ENCODE data around the gene CNOT8.

The CNOT8 gene

DNA sequence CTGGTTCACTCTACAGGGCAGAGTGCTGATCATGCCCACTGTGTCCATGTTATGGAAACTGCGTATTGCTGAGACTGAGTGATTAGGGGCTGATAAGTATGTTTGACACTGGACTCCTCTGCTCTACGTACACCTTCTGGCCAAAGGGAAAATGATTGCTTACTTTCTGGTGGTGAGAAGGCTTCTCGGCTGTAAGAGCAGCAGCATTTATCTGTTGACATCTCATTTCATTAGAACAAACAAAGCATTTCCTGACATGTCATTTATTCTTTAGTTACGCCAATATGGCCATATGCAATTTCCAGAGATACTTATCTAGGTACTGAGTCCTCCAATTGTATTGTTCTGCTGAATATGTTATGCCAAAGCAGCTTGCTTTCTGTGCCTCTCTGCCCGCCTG is 13.6 kb upstream of the CNOT8 start:
- H3K4me1 Mint-ChIP-seq (ENCODE audit: low read depth): peaks cover 2% of the 10 kb centered on the region
- no peaks in the 10 kb centered on the region for H3K36me3 Mint-ChIP-seq (ENCODE audit: low read depth)
- H3K4me3 Mint-ChIP-seq: no peak overlapping the region
- H3K27me3 Mint-ChIP-seq (ENCODE audit: low read depth): no peaks in the 10 kb centered on the region
- no peaks in the 10 kb centered on the region for H3K9me3 Mint-ChIP-seq
- H3K27ac Mint-ChIP-seq: no peak overlapping the region

GRCh38 chr5:154849264-154849785 is 9.1 kb upstream of the CNOT8 start:
- H3K36me3 Mint-ChIP-seq (ENCODE audit: low read depth): no peaks in the 10 kb centered on the region
- H3K4me1 Mint-ChIP-seq (ENCODE audit: low read depth): peaks cover 2% of the 10 kb centered on the region

DNA sequence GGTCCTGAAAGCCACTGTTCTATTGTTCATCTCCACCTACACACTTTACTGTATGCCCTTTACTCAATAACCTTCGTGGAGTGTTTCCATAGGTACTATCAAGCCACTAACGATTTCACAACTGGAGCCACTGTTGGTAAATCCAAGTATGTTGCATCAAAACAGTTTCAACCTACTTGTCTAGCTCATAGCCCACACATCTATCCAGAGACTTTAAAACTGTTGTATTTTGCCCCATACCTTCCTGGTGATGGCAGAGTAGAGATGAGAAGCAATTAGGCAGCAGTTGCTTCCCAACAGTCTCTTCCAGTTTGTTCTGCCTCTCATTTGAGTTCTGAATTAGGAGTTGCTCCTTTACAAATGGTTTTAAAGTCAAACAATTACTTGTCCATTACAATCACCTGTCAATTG is 8.6 kb upstream of the CNOT8 start:
- H3K36me3 Mint-ChIP-seq (ENCODE audit: low read depth): no peaks in the 10 kb centered on the region
- H3K27ac Mint-ChIP-seq: no peak overlapping the region

More at GRCh38 chr5:154849264-154849785, 9.1 kb upstream of the CNOT8 start:
- no peak overlapping the region for H3K4me3 Mint-ChIP-seq
- H3K27me3 Mint-ChIP-seq (ENCODE audit: low read depth): no peaks in the 10 kb centered on the region
- no peaks in the 10 kb centered on the region for H3K9me3 Mint-ChIP-seq
- H3K27ac Mint-ChIP-seq: no peak overlapping the region

GRCh38 chr5:154850255-154851062 is 8.0 kb upstream of the CNOT8 start, which contains the start of gene FAXDC2:
TSS of gene FAXDC2 (minus strand) at chr5:154850603. CDS start at chr5:154838178, 12,425 bp downstream.
- H3K4me3 Mint-ChIP-seq: no peak within 1 kb of the TSS

More for the DNA sequence above, 8.6 kb upstream of the CNOT8 start:
- Mint-ChIP-seq H3K27me3 (ENCODE audit: low read depth) (no peaks in the 10 kb centered on the region), H3K4me3 (no peak overlapping the region), H3K9me3 (no peaks in the 10 kb centered on the region), H3K4me1 (ENCODE audit: low read depth) (peaks cover 2% of the 10 kb centered on the region)

GRCh38 chr5:154851351-154851750 is 7.1 kb upstream of the CNOT8 start:
- no peaks in the 10 kb centered on the region for H3K27me3 Mint-ChIP-seq (ENCODE audit: low read depth)

More at GRCh38 chr5:154850255-154851062, 8.0 kb upstream of the CNOT8 start, which contains the start of gene FAXDC2:
- peaks cover 2% of the 10 kb centered on the region for H3K4me1 Mint-ChIP-seq (ENCODE audit: low read depth)
- H3K9me3 Mint-ChIP-seq: no peaks in the 10 kb centered on the region
- H3K36me3 Mint-ChIP-seq (ENCODE audit: low read depth): no peaks in the 10 kb centered on the region
- no peak within 1 kb of the TSS for H3K27ac Mint-ChIP-seq
- H3K27me3 Mint-ChIP-seq (ENCODE audit: low read depth): no peaks in the 10 kb centered on the region

DNA sequence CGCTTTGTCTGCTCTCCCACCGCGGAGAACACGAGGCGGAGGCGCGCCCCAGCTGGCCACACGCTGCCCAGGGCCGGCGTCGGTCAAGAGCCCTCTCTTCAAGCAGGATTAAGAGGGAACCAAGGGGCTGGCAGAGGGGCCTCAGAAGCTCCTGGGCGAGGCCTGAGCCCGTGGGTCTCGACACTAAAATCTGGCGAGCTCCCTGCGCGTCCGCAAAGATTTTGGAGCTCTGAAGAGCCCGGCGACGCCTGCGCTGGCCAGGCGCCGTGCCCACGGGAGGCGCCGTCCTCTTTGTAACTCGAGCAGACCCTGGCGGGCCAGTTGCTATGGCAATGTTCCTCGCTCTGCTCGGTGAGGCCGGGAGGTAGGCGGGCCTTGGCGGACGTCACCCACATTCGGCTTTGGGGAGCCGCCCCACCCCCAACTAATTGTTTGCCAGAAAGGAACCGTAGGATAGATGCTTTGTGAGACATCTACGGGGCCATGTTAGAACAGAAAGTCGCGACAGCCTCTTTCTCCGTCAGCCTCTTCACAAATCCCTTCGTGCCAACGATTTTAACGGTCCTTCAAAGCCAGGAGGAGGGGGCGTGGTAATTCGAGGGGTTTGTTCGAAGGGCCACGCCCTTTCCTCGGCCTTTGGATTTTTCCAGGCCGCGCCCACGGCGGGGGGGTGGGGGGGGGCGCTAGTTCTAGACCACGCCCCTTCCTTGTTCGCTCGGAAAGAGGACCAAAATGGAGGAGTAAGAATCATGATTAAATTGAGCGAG is 714 bp upstream of the CNOT8 start:
- no peaks in the 10 kb centered on the region for H3K9me3 Mint-ChIP-seq
- H3K4me1 Mint-ChIP-seq (ENCODE audit: low read depth): peaks cover 34% of the 10 kb centered on the region
- H3K36me3 Mint-ChIP-seq (ENCODE audit: low read depth): peaks cover 13% of the 10 kb centered on the region
- peak overlapping the region; percentile 99 for H3K27ac Mint-ChIP-seq
- H3K27me3 Mint-ChIP-seq (ENCODE audit: low read depth): no peaks in the 10 kb centered on the region
- H3K4me3 Mint-ChIP-seq: peak overlapping the region; percentile 94

More at GRCh38 chr5:154851351-154851750, 7.1 kb upstream of the CNOT8 start:
- H3K4me1 Mint-ChIP-seq (ENCODE audit: low read depth): peaks cover 2% of the 10 kb centered on the region
- H3K36me3 Mint-ChIP-seq (ENCODE audit: low read depth): no peaks in the 10 kb centered on the region
- H3K27ac Mint-ChIP-seq: no peak overlapping the region
- H3K9me3 Mint-ChIP-seq: no peaks in the 10 kb centered on the region
- H3K4me3 Mint-ChIP-seq: no peak overlapping the region

GRCh38 chr5:154858972-154859871 is 795 bp downstream of the CNOT8 start:
- Mint-ChIP-seq H3K27me3 (ENCODE audit: low read depth) (no peaks in the 10 kb centered on the region), H3K9me3 (no peaks in the 10 kb centered on the region)

GRCh38 chr5:154860123-154860522 is 1.7 kb downstream of the CNOT8 start:
- H3K36me3 Mint-ChIP-seq (ENCODE audit: low read depth): peaks cover 28% of the 10 kb centered on the region

More at GRCh38 chr5:154858972-154859871, 795 bp downstream of the CNOT8 start:
- peak overlapping the region; percentile 94 for H3K4me3 Mint-ChIP-seq
- peaks cover 37% of the 10 kb centered on the region for H3K4me1 Mint-ChIP-seq (ENCODE audit: low read depth)
- peaks cover 22% of the 10 kb centered on the region for H3K36me3 Mint-ChIP-seq (ENCODE audit: low read depth)
- H3K27ac Mint-ChIP-seq: peak overlapping the region; percentile 99

DNA sequence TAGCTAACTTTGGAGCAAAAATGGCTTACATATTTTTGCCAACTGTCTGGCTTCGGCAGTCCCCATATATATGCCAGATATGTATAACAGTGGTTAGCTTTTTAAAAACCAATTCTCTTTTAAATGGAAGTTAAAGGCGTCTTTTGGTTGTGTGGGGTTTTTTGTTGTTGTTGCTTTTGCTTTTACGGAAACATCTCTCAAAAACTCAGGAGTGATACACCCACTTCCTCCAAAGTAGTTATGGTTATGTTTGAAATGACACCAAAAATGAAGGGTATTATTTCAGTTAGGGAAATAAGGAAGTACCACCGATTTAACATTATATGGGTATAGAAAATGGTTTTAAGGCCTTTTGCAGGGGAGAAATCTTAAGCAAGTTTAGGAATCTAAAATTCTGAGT is 2.3 kb downstream of the CNOT8 start:
- H3K4me1 Mint-ChIP-seq (ENCODE audit: low read depth): peaks cover 44% of the 10 kb centered on the region

More at GRCh38 chr5:154860123-154860522, 1.7 kb downstream of the CNOT8 start:
- Mint-ChIP-seq H3K9me3 (no peaks in the 10 kb centered on the region), H3K27me3 (ENCODE audit: low read depth) (no peaks in the 10 kb centered on the region), H3K4me3 (peak overlapping the region; percentile 94), H3K27ac (peak overlapping the region; percentile 99), H3K4me1 (ENCODE audit: low read depth) (peaks cover 39% of the 10 kb centered on the region)

GRCh38 chr5:154861946-154862345 is 3.5 kb downstream of the CNOT8 start:
- Mint-ChIP-seq H3K9me3 (no peaks in the 10 kb centered on the region), H3K36me3 (ENCODE audit: low read depth) (peaks cover 38% of the 10 kb centered on the region), H3K4me1 (ENCODE audit: low read depth) (peaks cover 38% of the 10 kb centered on the region), H3K27ac (no peak overlapping the region), H3K27me3 (ENCODE audit: low read depth) (no peaks in the 10 kb centered on the region), H3K4me3 (peak overlapping the region; percentile 26)

More for the DNA sequence above, 2.3 kb downstream of the CNOT8 start:
- Mint-ChIP-seq H3K4me3 (peak overlapping the region; percentile 94), H3K9me3 (no peaks in the 10 kb centered on the region), H3K27me3 (ENCODE audit: low read depth) (no peaks in the 10 kb centered on the region), H3K36me3 (ENCODE audit: low read depth) (peaks cover 32% of the 10 kb centered on the region), H3K27ac (peak overlapping the region; percentile 66)

DNA sequence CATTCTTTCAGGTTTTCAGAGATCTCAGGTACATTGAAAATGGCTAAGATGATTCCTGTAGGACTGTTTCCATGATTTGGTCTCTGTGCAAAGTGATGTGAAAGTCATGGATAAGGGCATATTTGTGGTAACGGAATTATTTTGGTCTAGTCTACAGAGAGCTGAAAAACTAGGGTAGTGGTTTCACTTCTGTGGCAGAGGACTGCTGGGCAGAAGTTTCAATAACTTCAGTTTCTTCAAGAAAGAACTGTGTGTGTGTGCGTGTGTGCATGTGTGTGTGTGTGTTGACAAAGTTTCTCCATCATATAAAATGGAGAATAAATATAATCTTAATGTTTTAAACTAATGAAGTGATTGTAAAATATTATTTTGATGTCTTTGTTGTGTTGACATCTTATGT is 4.3 kb downstream of the CNOT8 start:
- no peaks in the 10 kb centered on the region for H3K27me3 Mint-ChIP-seq (ENCODE audit: low read depth)
- H3K36me3 Mint-ChIP-seq (ENCODE audit: low read depth): peaks cover 42% of the 10 kb centered on the region
- H3K27ac Mint-ChIP-seq: peak overlapping the region; percentile 55
- peak overlapping the region; percentile 33 for H3K4me3 Mint-ChIP-seq
- H3K9me3 Mint-ChIP-seq: no peaks in the 10 kb centered on the region
- H3K4me1 Mint-ChIP-seq (ENCODE audit: low read depth): peaks cover 39% of the 10 kb centered on the region

GRCh38 chr5:154863291-154864080 is 5.1 kb downstream of the CNOT8 start:
- Mint-ChIP-seq H3K4me1 (ENCODE audit: low read depth) (peaks cover 40% of the 10 kb centered on the region), H3K27me3 (ENCODE audit: low read depth) (no peaks in the 10 kb centered on the region), H3K27ac (no peak overlapping the region), H3K4me3 (no peak overlapping the region), H3K36me3 (ENCODE audit: low read depth) (peaks cover 40% of the 10 kb centered on the region), H3K9me3 (no peaks in the 10 kb centered on the region)
